Neural cell (in vitro differentiated cells): Measurements from ENCODE around the gene OPN1MW2. TPM values are rescaled to one million over a fixed set of nuclear protein-coding genes. Genes with fewer than 3 reads are reported as not detected.
"Not testable (repeated sequence)": the region's sequence is repeated elsewhere in the genome, so short reads cannot be mapped to it uniquely, and the experiment has no call there.

ENCODE experiments used
- H2AFZ ChIP-seq: fragments of 200-600, 300-800 bp; sonication (generic), shearing (Covaris generic); 2 replicates; pipeline ENCODE4 v1.6.0; 2014; ENCODE audit warnings: low read depth, mild to moderate bottlenecking, antibody characterized with exemption, low read length, moderate library complexity
- H3F3A ChIP-seq: fragments of 200-600 bp; shearing (Covaris generic); 2 replicates; pipeline ENCODE4 v1.6.1; 2016; ENCODE audit warnings: mild to moderate bottlenecking, moderate library complexity, mixed read lengths, antibody characterized with exemption, low read length; ENCODE audit not compliant: insufficient read depth, poor library complexity, severe bottlenecking
- H3K27ac ChIP-seq: fragments of 200-600, 300-800 bp; sonication (generic), shearing (Covaris generic); 2 replicates; pipeline ENCODE4 v1.5.1; 2014; ENCODE audit warnings: mild to moderate bottlenecking, low read length, moderate library complexity
- H3K27me3 ChIP-seq: fragments of 300-800, 200-600 bp; sonication (generic), shearing (Covaris generic); 2 replicates; pipeline ENCODE4 v1.6.0; 2014; ENCODE audit warnings: mild to moderate bottlenecking, low read depth, low read length, moderate library complexity; ENCODE audit not compliant: insufficient read depth
- H3K36me3 ChIP-seq: fragments of 300-800, 200-600 bp; sonication (generic), shearing (Covaris generic); 2 replicates; pipeline ENCODE4 v1.5.1; 2014; ENCODE audit warnings: mild to moderate bottlenecking, antibody characterized with exemption, low read length, moderate library complexity; ENCODE audit not compliant: insufficient read depth
- H3K4me2 ChIP-seq: fragments of 300-800, 200-600 bp; sonication (generic), shearing (Covaris generic); 2 replicates; pipeline ENCODE4 v1.6.0; 2014; ENCODE audit warnings: mild to moderate bottlenecking, low read length
- H3K4me3 ChIP-seq: fragments of 300-800, 200-600 bp; sonication (generic), shearing (Covaris generic); 2 replicates; pipeline ENCODE4 v1.5.1; 2014; ENCODE audit warnings: mild to moderate bottlenecking, low read length, moderate library complexity
- H3K79me2 ChIP-seq: fragments of 200-600 bp; shearing (Covaris generic); replicated peaks from 2 replicates; pipeline ENCODE4 v1.6.0; 2014; ENCODE audit warnings: mild to moderate bottlenecking, low read length, moderate library complexity; ENCODE audit not compliant: insufficient read depth
- H3K9ac ChIP-seq: fragments of 300-800, 200-600 bp; sonication (generic), shearing (Covaris generic); 2 replicates; pipeline ENCODE4 v1.6.1; 2016; ENCODE audit warnings: mild to moderate bottlenecking, low read length, mixed read lengths
- H3K9me2 ChIP-seq: fragments of 200-600 bp; shearing (Covaris generic); 2 replicates; pipeline ENCODE4 v1.6.1; 2016; ENCODE audit warnings: mild to moderate bottlenecking, low read length, mixed read lengths; ENCODE audit not compliant: insufficient read depth
- H3K9me3 ChIP-seq: fragments of 200-600, 300-800 bp; sonication (generic), shearing (Covaris generic); 2 replicates; pipeline ENCODE4 v1.6.1; 2016; ENCODE audit warnings: mild to moderate bottlenecking, mixed run types, low read length, moderate library complexity, mixed read lengths
- H4K20me1 ChIP-seq: fragments of 200-600 bp; shearing (Covaris generic); 2 replicates; pipeline ENCODE4 v1.6.1; 2016; ENCODE audit warnings: mild to moderate bottlenecking, mixed run types; ENCODE audit not compliant: insufficient read depth
- polyA plus RNA-seq: library from polyadenylated mRNA; depleted of rRNA; stranded (reverse); fragments of >200 nt; gene quantifications from 2 replicates; pipeline ENCODE4 v1.2.3, GENCODE V29; 2014

Gene OPN1MW2
- polyA plus RNA-seq, 1 donor from 2014 or later = not detected

DNA sequence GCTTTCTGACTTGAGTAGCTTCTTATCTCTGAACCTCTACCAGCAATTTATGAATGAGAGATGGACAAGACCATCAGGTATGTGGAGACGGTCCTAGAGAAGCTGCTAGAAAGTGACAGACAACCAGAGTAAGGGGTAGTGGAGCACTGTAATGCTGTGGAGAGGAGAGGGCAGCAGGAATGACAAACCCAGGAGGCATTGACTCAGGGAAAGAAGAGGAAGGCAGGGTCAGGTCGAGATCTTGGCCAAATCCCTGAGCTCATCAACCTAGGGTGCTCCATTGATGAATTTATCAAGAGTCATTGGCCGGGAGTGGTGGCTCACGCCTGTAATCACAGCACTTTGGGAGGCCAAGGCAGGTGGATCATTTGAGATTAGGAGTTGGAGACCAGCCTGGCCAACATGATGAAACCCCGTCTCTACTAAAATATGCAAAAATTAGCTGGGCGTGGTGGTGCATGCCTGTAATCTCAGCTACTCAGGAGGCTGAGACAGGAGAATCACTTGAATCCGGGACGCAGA lies 20.5 kb downstream of the OPN1MW2 start:
- H3K36me3 ChIP-seq, H3K4me2 ChIP-seq, H3K9ac ChIP-seq, H3K27me3 ChIP-seq, H4K20me1 ChIP-seq, H3K4me3 ChIP-seq, H2AFZ ChIP-seq, H3F3A ChIP-seq, H3K9me2 ChIP-seq, H3K9me3 ChIP-seq, H3K79me2 ChIP-seq, H3K27ac ChIP-seq: not testable (repeated sequence)

- not testable (repeated sequence) for H4K20me1 ChIP-seq, H3K9ac ChIP-seq, H3K4me2 ChIP-seq, H3K9me3 ChIP-seq, H3K36me3 ChIP-seq, H3K9me2 ChIP-seq, H3F3A ChIP-seq, H3K4me3 ChIP-seq, H3K27ac ChIP-seq, H3K27me3 ChIP-seq, H2AFZ ChIP-seq, H3K79me2 ChIP-seq
Measured at GRCh38 chrX:154247377-154248045, 28.0 kb downstream of the OPN1MW2 start.

GRCh38 chrX:154248076-154248475 lies 28.5 kb downstream of the OPN1MW2 start:
- not testable (repeated sequence) for H3K4me3 ChIP-seq, H3F3A ChIP-seq, H3K79me2 ChIP-seq, H3K27me3 ChIP-seq, H4K20me1 ChIP-seq, H3K9ac ChIP-seq, H2AFZ ChIP-seq, H3K9me2 ChIP-seq, H3K4me2 ChIP-seq, H3K27ac ChIP-seq, H3K36me3 ChIP-seq, H3K9me3 ChIP-seq

GRCh38 chrX:154257282-154257681 lies 37.7 kb downstream of the OPN1MW2 start, which contains the start of gene OPN1MW3:
Gene OPN1MW3 (plus strand): TSS chrX:154257582. CDS start chrX:154257620, 38 bp downstream.
- H3K9me2 ChIP-seq, H3K27ac ChIP-seq: not testable (repeated sequence)

GRCh38 chrX:154258711-154259110 lies 39.2 kb downstream of the OPN1MW2 start:
- not testable (repeated sequence) for H3K4me2 ChIP-seq, H3K9me2 ChIP-seq, H3K27ac ChIP-seq, H2AFZ ChIP-seq, H3K27me3 ChIP-seq, H3K79me2 ChIP-seq, H3K4me3 ChIP-seq, H3K9ac ChIP-seq, H3K9me3 ChIP-seq, H3F3A ChIP-seq, H3K36me3 ChIP-seq, H4K20me1 ChIP-seq

More at GRCh38 chrX:154257282-154257681, 37.7 kb downstream of the OPN1MW2 start, which contains the start of gene OPN1MW3:
- not testable (repeated sequence) for H3K9ac ChIP-seq, H2AFZ ChIP-seq, H3K27me3 ChIP-seq, H3K79me2 ChIP-seq, H3K4me2 ChIP-seq, H4K20me1 ChIP-seq, H3F3A ChIP-seq, H3K9me3 ChIP-seq, H3K4me3 ChIP-seq, H3K36me3 ChIP-seq

DNA sequence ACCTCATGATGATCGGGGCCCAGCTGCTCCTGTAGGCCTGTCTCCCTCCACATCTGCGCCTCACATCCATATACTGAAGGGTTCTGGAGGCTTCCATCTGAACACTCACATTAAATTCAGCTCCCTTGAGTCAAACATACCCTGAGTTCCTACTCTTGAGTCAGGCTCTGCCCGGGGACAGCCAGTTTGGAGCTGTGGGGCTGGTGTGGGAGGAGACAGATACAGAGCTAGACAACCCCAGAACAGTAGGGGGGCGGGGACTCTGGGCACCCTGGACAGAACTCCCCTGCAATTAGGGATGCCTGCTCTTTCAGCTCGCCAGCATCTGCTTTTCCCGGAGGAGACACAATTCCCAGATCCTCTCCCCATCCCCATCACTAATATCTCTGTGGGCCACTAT lies 43.5 kb downstream of the OPN1MW2 start:
- not testable (repeated sequence) for H3K79me2 ChIP-seq, H4K20me1 ChIP-seq, H3K4me2 ChIP-seq, H3K4me3 ChIP-seq, H3K9me3 ChIP-seq, H2AFZ ChIP-seq, H3K9me2 ChIP-seq, H3K27me3 ChIP-seq, H3F3A ChIP-seq, H3K36me3 ChIP-seq, H3K27ac ChIP-seq, H3K9ac ChIP-seq

- not testable (repeated sequence) for H3K4me2 ChIP-seq, H2AFZ ChIP-seq, H3K9me3 ChIP-seq, H3K27ac ChIP-seq, H4K20me1 ChIP-seq, H3K9me2 ChIP-seq, H3K36me3 ChIP-seq, H3K9ac ChIP-seq, H3K27me3 ChIP-seq, H3K79me2 ChIP-seq, H3K4me3 ChIP-seq, H3F3A ChIP-seq
Measured at GRCh38 chrX:154269245-154269644, 49.7 kb downstream of the OPN1MW2 start.
